Motor neuron (in vitro differentiated cells): ENCODE measurements around the gene TMEM106B. TPM values are rescaled to one million over a fixed set of nuclear protein-coding genes. Genes with fewer than 3 reads are reported as not detected.
A peak's percentile ranks its signal among the peaks of the same experiment; 100 is the strongest.

Experiments used
- ATAC-seq, 8 experiments: fragments of 200-7000 bp; cut with Tn5 transposase; replicated peaks in 6 of 8; 2 replicates each; pipeline ENCODE4 v1.8.0; 2021; ENCODE audit warnings: mild to moderate bottlenecking in 8 of 8, moderate library complexity in 8 of 8
- H3K27ac ChIP-seq, 2 donors: fragments of 250-450 bp; sonication (Bioruptor Pico); 2 replicates each; pipeline ENCODE4 v1.9.0; 2021; ENCODE audit warnings: antibody characterized with exemption in 2 of 2, mild to moderate bottlenecking in 2 of 2, moderate library complexity in 1 of 2
- H3K4me1 ChIP-seq, 2 donors: fragments of 250-450 bp; sonication (Bioruptor Pico); replicated peaks in 1 of 2; 2 replicates each; pipeline ENCODE4 v1.6.1; 2021; ENCODE audit warnings: antibody characterized with exemption in 2 of 2, mild to moderate bottlenecking in 2 of 2, moderate library complexity in 1 of 2
- H3K4me3 ChIP-seq, 5 donors: fragments of 250-450 bp; sonication (Bioruptor Pico); 2 replicates each; pipeline ENCODE4 v1.9.0; 2021; ENCODE audit warnings: antibody characterized with exemption in 5 of 5, mild to moderate bottlenecking in 5 of 5, moderate library complexity in 4 of 5
- WGBS, 10 experiments: fragments of 450-650 bp; shearing (Covaris generic); methylation state at CpG; one replicate each; pipeline ENCODE4 v1.0.0; 2022; 5-methylcytosine and 5-hydroxymethylcytosine counted together
- in situ Hi-C, 9 experiments: fragments of 400-800 bp; cut with MboI; loops; one replicate each; pipeline ENCODE4 v1.15.0; 2021; ENCODE audit warnings: low sequenced_read_pairs in 9 of 9, low pct_unique_long_range_greater_than_20kb in 2 of 9; ENCODE audit not compliant: unreplicated experiment in 9 of 9
- total RNA-seq, 8 experiments: library from RNA; unstranded; fragments of 300-600 nt; gene quantifications; 2 replicates each; pipeline versions ENCODE4 v1.2.3 to v1.2.4, GENCODE V29; 2022

TMEM106B gene
- total RNA-seq, 8 experiments from 2014 or later, result 25.4 to 56.6 (median 41.8) TPM

DNA sequence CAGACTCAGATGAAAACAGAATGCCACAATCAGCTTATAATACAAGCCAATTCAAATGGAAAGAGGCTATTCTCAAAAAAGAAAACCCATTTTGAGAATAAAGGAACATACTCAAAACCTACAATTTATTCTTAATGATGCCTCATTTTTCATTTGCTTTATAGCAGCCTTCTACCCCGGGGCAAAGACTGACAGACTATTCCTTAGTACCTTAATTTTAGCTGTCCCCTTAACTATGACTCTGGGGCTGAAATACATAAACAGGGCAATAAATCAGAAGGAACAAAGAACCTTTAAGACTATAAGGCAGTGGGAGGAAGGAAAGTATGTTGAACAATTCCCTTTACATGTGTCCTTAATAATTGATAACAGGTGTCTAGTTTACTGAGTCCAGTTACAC, 76.8 kb downstream of the TMEM106B start:
- Histone ChIP-seq H3K4me3 (no peak overlapping the region), H3K27ac (no peak overlapping the region), H3K4me1 (peaks cover 0 to 3% of the 10 kb centered on the region in 2 donors)
- ATAC-seq, result peak in 1 of 8 experiments; percentile 32
- WGBS, 10 experiments, result 0 to 67% (median 14%) methylated on average over 1 of the region's 1 CpG; no CpG with 5 or more reads in 1 of the 10 experiments
- in situ Hi-C loops, result no loop called here

DNA sequence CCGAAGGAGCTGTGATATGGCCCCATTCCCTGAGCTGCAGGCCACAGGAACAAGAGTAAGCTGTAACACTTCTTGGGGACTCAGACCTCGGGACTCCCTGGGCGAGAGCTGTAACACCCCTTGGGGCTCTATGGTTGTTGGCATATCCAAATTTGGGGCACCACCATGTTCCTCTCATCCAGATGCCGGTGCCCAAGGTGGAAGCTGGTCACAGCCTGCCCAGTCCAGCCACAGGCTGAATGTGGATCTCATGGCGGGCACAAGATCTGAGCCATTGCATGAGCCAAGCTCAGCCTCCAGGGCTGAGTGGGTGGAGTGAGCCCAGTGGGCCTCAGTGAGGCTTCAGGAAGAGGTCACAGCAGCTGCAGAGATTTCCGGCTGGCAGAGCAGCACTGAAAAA, 78.9 kb downstream of the TMEM106B start:
- ATAC-seq, result no peak
- 73 to 100% (median 93%) methylated on average over 1 to 5 of the region's 6 CpGs; no CpG with 5 or more reads in 5 of the 10 experiments for WGBS, 10 experiments
- in situ Hi-C loops, result no loop called here
- Histone ChIP-seq H3K4me3 (no peak overlapping the region), H3K4me1 (peaks cover 0 to 3% of the 10 kb centered on the region in 2 donors), H3K27ac (no peak overlapping the region)

DNA sequence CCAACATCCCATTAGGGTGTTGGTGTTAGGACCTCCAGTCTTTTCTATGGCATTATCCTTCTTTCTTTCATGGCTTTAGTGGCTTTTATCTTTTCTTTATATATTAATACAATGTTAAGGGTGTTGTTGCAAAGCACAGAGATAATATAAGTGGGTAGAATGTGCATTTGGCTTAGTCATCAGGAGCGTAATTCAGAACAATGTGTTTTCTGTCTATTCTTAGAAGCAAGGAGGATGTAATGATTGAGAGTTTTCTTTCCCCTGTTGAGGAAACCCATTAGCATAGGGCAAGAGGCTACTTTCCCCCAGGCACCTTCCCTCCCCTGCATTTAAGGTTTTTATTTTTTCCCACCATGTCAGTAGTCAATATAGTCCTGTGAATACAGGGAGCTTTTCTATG, 79.7 kb downstream of the TMEM106B start:
- in situ Hi-C loops, result no loop called here
- Histone ChIP-seq H3K27ac (no peak overlapping the region), H3K4me3 (no peak overlapping the region), H3K4me1 (peaks cover 0 to 3% of the 10 kb centered on the region in 2 donors)
- ATAC-seq, result peak in 2 of 8 experiments; percentile 69 to 82
- WGBS, 10 experiments, result 0 to 100% (median 83%) methylated on average over 1 of the region's 1 CpG; no CpG with 5 or more reads in 3 of the 10 experiments

DNA sequence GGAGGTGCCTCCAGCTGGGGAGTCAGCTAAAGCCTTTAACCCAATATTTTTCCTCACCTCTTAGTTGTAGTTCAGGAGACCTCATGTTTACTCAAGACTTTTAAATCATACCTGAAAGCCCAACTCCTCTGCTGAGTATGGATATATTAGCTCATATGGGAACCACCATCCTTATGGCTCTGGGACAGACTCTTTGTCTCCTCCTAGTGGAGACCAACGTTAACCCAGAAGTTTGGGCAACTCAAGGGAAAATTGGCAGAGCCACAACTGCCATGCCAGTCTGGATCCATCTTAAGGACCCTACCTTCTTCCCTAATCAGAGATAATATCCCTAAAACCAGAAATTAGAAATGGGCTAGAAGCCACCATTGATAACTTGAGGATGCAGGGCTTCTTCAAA, 80.8 kb downstream of the TMEM106B start:
- no peak for ATAC-seq
- no peak overlapping the region for H3K4me3 ChIP-seq
- H3K4me1 ChIP-seq, result peaks cover 0 to 3% of the 10 kb centered on the region in 2 donors
- WGBS, 10 experiments, result 33 to 100% (median 38%) methylated on average over 1 of the region's 1 CpG; no CpG with 5 or more reads in 7 of the 10 experiments
- no peak overlapping the region for H3K27ac ChIP-seq
- in situ Hi-C loops, result no loop called here

Other genes starting within 250 kb of the TMEM106B start
- 1 to 10 TPM in 2 of 8 experiments, under 1 TPM in 5, not detected in 1; 0.16 to 1.4 (median 0.82) TPM for gene VWDE, start 192.6 kb downstream of the TMEM106B start, total RNA-seq